HG02759 (cell line): ENCODE data around the gene FRMD5.

Experiments used
- ATAC-seq: cut with Tn5 transposase; IDR thresholded peaks from one replicate; pipeline ENCODE4 v1.9.1; 2021; ENCODE audit warnings: mild to moderate bottlenecking, moderate library complexity; ENCODE audit not compliant: unreplicated experiment

Gene FRMD5

DNA sequence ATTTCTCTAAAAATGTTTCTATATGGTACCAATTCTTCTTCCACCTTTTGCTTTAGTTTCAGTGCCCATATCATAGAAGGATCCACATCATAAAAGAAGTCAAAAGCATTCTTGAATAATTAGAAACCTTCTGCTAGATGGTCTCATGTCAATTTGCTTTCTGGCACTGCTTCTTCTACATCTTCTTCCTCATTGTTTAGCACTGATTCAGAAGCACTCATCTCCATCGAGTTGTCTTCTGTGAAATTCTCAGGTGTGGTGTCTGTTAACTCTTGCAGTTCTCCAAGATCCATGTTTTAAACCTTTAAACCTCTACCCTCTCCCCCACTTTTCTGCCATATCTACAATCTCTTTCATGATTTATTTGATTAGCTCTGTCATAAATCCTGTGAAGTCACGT lies 213.5 kb downstream of the FRMD5 start:
- no peak for ATAC-seq

GRCh38 chr15:43977072-43977884 lies 217.8 kb downstream of the FRMD5 start:
- ATAC-seq: peak; percentile 63

GRCh38 chr15:43975770-43976169 lies 219.3 kb downstream of the FRMD5 start:
- no peak for ATAC-seq

DNA sequence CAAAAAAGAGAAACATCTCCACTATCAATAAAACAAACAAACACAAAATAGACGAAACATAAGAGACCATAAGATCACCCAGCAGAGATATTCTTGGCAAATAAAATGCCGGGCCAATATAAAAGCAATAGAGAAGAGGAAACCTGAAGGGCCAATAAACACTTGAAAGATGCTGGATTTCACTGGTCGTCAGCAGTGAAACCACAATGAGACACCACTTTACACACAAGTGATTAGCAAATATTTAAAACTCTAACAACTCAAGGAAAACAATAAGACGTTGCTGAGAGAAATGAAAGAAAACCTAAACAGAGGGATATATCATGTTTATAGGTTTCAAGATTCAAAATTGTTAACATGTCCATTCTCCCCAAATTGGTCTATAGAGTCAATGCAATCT lies 219.7 kb downstream of the FRMD5 start:
- no peak for ATAC-seq

- peak; percentile 74 for ATAC-seq
Measured at GRCh38 chr15:43974852-43975251, 220.2 kb downstream of the FRMD5 start.

- no peak for ATAC-seq
Measured at GRCh38 chr15:43969802-43970375, 225.2 kb downstream of the FRMD5 start.

DNA sequence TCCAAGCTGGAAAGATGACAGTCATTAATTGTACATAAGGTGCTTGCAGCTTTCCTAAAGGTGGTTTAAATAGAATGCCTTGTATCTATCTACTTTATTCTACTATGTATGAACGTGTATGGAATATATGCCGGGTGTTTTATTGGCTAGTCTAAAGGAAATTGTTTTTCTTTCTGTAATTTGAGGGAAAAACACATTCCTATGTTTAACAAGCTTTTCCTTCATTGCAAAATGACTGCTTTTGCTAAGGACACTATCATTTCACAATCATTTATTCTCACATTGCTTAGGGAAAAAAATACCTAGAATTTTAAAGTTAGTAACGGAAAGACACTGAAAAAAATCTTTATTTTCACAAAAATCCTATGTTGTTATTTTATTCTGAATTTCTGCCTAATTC lies 226.5 kb downstream of the FRMD5 start:
- no peak for ATAC-seq

DNA sequence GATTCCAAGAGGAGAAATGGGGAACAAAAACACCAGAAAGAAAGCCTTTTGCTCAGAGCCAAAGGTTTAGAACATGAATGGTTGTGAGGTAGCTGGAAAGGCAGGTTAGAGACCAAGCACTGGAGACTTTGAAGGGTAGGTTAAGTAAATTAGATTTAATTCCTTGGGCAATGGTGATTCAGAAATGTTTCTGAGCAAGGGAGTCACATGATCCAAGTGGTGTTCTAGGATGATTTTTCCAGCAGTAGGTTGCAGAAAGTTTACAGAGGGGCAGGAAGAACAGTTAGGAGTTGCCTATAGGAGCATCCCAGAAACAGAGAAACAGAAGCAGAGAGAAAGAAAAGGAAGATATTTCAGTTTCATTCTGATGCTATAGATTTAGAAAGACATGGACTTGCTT lies 228.4 kb downstream of the FRMD5 start:
- no peak for ATAC-seq

DNA sequence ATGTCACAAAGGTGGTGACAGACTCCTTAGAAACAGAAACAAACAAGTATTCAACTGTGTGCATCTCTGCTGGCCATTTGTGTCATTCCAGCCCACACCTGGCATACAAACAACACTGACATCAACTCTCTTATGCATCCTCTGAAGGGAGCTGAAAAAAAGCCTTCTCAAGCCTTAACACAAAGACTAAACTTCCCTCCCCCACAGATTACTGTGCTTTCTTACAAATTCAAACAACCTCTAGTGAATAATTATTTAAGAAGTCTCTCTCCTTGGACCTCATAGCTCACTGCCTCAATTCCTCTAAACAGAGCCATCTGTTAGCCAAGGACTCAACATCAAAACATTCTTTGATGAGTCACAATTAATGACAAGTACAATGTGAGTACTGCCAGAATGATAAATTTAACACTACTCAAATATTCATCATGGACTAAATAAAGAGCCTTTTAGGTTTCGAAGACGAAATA lies 236.2 kb downstream of the FRMD5 start:
- ATAC-seq: no peak

DNA sequence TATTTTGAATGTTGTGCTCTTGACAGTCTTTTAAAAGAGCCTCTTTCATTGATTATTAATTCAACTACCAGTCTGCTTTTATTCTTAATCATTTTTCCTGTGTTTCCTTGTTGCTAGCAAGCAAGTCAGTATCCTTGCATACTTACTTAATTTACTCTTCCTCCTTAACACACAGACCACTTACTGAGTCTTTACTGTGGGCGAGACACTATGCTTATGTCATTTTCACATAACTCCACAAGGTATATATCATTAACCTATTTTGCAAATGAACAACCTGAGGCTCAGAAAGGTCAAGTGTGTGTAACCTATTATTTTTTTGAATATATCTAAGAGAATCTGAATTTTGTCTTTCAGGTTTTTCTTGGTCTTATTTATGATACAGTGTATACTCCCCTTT lies 237.3 kb downstream of the FRMD5 start:
- no peak for ATAC-seq

DNA sequence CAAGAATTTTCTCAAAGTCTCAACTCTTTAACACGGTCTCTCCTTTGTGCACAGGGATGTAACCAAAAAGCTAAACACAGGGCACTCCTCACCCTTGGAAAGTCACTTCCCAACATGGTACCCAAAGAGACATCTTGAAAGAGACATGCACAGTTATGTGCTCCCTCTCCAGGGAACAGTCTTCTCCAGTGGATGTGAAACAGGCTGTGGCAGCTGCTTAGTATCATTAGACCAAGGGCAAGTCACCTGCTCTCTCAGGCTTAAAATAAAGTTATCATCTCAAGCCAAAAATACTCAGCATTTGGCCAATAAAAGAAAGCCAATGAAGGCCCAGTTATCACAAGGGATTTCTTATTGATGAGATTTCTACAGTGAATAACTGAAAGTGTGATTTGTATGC lies 239.9 kb downstream of the FRMD5 start:
- ATAC-seq: no peak

- no peak for ATAC-seq
Measured at GRCh38 chr15:43954181-43954621, 240.9 kb downstream of the FRMD5 start.

DNA sequence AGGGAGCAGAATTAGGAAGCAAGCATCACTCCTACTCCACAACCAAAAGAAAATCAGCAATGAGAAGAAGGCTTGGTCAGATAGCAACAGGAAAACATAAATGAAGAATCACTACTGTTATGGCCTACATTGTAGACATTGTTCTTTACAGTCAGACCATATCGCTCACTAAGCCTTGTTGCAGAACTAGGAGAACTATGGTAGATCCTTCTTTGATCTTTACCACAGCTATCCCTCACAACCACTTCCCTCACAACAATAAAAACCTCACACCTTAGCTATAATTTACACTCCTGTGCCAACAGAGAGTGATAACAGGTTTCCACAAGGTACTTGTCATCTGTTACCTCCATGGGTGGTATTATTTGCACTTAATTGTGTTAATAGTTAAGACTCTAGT lies 241.7 kb downstream of the FRMD5 start:
- ATAC-seq: no peak

DNA sequence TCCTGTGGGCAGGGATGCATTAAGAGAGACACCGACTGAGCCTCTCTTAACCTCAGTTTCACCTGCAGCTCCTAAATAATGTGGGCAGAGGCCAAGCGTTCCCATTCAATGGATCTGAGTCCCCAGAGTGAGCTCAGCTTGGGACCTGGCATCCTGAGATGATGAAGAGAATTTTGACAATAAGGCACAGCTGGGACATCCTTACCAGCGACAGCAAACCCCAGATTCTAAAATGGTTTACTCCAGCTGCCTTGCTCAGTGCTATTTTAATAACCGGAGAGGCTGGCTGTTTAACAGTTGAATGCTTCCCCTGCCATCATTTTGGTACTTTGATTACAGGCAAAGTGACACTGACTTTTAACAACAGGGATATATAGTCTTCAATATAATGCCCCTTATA lies 244.5 kb downstream of the FRMD5 start:
- ATAC-seq: no peak

DNA sequence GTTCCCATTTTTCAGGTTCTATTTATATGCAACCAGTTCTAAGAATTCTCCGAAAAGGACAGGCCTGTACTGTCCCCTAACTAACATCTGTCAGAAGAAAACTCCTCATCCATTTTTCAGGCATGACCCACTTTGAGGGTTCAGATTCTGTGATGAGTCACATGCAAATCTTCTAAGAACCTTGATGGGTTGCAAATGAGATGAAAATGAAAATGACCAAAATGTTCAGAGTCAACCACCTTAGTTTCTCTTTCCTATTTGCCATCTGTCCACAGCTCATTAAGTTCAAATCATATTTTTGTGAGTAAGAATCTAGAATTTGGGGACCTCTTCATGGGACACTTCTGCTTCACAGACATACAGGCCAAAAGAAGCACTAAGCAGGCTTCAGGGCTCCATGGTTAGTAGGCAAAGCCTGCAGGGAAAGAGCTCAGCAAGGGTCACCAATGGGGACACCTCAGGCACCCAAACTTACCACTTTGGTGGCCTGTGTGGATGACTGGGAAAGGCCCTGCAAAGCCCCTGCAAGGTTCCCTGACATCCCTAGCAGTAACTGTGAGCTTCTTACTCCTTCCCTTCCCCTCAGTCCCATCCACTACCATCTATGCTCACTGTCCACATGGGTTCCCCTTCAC lies 246.3 kb downstream of the FRMD5 start:
- ATAC-seq: peak; percentile 89

GRCh38 chr15:43943511-43943910 lies 251.6 kb downstream of the FRMD5 start:
- no peak for ATAC-seq

DNA sequence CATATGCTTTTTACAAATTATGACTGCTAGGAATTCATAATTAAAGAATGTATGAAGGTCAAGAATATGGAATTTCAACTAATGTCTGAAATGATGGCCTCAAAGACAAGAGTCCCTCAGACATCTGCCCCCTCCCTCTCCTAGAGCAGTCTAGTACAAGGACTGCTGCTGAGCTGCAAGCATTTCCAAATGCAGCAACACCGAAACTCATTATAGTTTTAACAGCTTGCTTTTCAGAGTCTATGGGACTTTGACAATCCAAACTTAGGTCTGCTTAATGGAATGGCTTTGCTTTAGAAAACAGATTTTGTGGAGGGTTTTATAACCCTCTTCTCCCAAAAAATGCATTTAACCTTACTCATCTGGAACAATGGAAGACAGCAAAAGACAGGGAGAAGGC lies 252.9 kb downstream of the FRMD5 start:
- no peak for ATAC-seq

DNA sequence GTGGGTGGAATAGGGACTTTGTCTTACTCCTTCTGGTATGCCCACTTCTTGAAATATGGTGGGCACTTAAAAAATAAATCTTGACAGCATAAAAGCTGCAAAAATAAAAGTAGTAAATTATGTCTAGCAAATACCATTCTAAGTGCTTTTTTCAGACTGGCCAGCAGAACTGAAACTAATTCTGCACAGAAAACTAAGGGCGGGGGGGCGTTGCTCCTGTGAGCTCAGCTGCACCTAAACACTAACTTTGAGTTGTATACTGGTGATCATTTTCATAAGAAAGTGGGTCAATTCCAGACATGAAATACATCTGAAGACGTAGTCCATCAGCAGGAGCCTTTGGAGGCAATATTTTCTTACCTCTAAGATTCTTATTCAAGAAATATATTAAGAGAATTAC lies 253.5 kb downstream of the FRMD5 start:
- ATAC-seq: peak; percentile 69

GRCh38 chr15:43941071-43941470 lies 254.0 kb downstream of the FRMD5 start:
- ATAC-seq: no peak

DNA sequence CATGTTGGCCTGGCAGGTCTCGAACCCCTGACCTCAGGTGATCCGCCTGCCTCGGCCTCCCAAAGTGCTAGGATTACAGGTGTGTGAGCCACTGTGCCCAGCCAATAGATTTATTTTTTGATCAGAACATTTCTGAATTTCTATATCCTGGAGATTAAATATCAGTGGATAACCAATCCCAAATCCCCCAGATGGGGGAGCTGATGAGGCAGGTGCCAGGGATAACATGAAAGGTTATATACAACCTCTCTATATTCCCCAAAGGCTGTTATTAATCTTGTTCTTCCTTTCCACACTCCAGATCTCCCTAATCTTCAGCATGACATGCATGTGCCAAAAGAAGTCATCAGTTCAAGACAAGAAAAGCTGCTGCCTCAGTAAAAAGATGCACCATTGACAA lies 256.0 kb downstream of the FRMD5 start:
- ATAC-seq: no peak

DNA sequence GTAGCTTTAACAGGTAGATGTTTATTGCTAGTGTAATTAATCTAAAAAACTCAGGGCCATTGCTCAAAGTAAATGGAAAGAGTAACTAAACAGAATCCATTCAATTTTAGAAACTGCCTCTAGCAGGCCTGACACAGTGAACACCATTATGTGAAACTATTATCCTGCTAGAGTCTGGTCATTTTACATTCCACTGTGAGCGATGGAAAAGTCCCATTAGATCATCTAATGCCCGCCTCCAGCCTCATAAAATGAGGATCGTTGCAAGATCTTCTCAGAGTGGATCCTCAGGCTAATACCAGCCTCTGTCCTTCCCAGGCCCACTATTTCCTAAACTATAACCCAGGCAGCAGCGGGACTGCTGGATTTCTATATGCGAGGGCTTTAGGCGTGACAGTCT lies 260.6 kb downstream of the FRMD5 start:
- no peak for ATAC-seq

- no peak for ATAC-seq
Measured at GRCh38 chr15:43932907-43933306, 262.2 kb downstream of the FRMD5 start.
